NCI-H510A (cell line): ENCODE results near the gene GGTLC1.

ENCODE experiments used
- DNase-seq: peaks from one replicate; lab custom pipeline; 2025; lab: John Stamatoyannopoulos, UW

The GGTLC1 gene

DNA sequence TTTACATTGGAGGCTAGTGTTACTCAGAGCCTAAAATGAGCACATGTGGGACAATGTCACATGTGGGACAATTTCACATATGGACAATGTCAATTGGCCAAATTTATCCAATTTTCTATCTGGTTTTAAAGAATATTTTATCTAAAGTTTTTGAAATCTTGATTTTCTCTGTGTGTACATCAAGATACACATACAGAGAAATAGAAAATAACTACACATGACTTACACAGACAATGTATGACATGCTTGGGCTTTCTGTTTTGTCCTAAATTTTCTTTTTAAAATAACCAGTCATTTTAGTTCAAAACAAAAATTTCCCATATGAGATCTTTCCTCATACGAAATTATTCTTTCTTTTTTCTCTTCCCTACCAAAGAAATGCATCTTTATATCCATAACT is 24.6 kb downstream of the GGTLC1 start:
- no peak for DNase-seq

DNA sequence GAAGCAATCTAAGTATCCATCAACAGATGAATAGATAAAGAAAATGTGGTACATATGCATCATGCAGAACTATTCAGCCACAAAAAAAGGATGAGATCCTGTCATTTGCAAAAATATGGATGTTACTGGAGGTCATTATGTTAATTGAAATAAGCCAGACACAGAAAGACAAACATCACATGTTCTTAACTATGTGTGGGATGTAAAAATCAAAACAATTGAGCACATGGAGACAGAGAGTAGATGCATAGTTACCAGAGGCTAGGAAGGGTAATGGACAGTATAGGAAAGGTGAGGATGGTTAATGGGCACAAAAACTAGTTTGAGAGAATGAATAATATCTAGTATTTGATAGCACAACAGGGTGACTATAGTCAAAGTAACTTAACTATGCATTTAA is 26.3 kb downstream of the GGTLC1 start:
- no peak for DNase-seq

DNA sequence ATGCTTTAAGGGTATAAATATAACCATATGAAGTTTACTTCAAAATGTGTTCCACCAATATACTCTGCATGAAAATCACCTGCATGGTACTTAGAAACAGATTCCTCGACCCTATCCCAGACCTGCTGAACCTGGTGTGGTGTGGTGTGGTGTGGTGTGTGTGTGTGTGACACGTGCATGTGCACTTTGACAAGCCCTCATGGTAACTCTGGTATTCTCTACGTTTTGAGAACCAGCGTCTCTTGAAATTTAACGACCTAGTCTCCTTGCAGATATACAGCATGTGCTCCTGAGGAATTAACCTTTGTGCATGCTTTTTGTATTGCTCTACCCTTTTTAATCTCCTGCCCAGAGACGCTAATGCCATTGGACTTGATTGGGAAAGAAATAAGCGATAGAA is 29.5 kb downstream of the GGTLC1 start:
- no peak for DNase-seq

DNA sequence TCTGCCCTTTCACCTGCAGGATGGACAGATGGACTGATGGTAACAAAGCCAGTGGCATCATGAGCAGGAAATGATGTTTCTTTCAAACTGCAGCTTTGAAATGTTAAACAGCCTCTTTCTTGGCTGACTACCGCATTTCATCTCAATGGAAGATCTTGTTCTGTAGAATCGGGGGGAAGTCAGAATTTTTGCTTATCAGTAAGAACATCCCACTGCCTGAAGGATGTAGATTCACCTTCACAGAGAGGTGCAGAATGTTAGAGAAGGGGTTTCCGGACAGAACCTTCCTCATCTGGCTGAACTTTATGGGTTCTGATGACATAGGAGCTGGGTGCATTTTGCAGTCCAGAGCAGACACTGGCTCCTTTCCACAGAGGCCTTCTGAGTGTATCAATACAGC is 32.7 kb downstream of the GGTLC1 start:
- no peak for DNase-seq

DNA sequence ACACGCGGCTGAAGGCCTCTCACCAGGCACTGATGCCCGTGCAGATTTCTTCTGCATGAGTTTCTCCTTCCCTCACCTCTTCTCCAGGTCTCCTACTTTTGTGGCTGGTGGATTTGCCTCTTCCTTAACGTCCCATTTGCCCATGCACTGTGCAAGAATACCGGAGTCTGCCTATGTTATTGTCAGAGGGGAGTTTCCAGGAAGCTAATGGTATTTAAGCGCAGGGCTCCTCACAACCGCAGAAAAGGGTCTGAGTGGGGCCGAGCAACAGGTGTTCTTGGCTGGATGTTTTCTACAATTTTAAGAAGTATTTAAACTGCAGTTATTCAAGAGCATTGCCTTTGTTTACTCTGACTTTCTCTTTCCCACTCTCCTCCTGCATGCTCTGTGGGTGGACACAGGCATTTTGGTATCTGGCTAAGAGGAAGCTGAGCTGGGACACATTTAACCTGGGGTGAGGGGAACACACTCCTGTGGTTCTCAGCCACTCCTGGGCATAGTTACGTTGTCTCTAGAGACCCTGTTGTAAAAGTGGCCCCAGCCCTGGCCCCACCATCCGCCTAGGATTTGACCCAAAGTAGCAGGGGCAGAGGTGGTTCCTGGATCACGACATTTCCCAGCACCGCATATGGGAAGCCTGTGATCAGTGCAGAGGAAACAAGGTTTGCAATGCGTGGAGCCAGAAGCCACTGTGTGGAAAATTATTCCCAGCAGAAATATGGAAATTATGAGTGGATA is 34.4 kb downstream of the GGTLC1 start:
- no peak for DNase-seq

DNA sequence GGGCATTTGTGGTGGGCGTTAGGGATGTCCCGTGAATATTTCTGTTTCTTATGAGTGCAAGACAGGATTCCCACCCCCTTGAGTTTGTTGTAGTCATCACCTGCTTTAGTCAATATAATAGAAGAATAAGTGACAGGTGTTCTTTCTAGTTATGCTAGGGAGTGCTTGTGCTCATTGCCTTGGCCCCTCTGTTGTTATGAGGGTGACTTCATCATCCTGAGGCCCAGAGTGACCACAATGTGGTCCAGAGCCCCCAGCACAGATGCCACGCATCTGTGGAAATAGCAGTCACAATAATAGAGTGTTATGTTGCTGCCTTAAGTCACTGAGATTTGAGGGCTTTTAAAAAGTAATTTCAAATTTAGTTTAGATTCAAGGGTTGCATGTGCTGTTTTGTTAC is 42.4 kb downstream of the GGTLC1 start:
- no peak for DNase-seq

DNA sequence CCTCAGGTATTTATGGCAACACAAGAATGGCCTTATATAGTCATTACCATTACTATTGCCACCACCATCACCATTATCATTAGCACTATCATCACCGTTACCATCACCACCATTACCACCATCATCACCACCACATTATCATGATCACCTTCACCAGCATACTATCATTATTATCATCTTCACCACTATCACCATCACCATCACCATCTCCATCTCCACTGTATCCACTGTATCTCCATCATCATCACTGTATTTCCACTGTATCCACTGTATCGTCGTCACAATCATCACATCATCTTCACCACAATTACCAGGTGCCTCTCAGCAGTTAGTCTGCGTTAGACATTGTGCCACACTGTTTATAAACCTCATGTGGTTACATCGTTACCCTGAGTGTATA is 45.3 kb downstream of the GGTLC1 start:
- DNase-seq, result no peak

DNA sequence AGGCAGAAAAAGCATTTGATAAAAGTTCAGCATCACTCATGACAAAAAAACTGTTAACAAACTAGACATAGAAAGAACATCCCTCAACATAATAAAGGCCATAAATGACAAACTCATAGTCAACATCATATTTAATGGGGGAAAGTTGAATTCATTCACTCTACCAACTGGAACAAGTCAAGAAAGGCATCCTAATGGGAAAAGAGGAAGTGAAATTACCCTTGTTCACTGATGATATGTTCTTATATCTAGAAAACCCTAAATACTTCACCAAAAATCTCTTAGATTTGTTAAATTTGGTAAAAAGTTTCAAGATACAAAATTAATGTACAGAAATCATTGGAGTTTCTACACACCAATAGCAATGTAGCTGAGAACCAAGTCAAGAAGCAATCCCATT is 48.9 kb downstream of the GGTLC1 start:
- DNase-seq, result no peak

DNA sequence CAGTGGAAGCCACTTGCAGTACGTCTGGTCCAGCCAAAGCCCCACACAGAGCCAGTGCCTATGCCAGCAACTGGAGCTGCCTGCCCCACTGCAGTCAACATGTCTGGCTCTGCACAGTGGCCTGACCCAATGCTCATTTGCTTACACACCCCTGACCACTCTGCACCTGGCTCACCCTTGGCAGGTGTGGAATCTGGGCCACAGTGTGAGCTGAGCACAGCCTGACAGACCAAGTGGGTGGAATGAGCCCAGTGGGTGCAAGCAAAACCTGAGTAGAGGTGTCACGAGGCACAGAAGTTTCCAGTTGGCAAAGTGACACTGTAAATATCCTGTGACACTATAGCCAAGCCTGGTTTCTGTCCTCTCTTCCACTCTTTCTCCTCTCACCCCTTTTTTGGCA is 49.5 kb downstream of the GGTLC1 start:
- no peak for DNase-seq

DNA sequence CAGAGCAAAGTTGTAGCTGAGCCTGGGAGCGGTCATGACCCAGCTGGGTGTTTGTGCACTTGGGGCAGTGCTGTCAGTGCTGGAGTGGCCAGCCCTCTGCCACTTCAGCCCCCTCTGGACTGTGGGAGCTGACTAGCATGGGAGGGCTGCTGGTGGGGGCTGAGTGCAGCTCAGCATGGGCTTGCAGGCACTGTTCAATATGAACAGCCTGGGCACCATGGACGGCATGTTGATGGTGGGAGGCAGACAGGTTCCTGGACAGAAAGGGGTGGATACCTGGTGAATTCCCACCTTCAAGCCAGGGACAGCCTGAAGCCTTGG is 50.5 kb downstream of the GGTLC1 start:
- DNase-seq, result no peak

DNA sequence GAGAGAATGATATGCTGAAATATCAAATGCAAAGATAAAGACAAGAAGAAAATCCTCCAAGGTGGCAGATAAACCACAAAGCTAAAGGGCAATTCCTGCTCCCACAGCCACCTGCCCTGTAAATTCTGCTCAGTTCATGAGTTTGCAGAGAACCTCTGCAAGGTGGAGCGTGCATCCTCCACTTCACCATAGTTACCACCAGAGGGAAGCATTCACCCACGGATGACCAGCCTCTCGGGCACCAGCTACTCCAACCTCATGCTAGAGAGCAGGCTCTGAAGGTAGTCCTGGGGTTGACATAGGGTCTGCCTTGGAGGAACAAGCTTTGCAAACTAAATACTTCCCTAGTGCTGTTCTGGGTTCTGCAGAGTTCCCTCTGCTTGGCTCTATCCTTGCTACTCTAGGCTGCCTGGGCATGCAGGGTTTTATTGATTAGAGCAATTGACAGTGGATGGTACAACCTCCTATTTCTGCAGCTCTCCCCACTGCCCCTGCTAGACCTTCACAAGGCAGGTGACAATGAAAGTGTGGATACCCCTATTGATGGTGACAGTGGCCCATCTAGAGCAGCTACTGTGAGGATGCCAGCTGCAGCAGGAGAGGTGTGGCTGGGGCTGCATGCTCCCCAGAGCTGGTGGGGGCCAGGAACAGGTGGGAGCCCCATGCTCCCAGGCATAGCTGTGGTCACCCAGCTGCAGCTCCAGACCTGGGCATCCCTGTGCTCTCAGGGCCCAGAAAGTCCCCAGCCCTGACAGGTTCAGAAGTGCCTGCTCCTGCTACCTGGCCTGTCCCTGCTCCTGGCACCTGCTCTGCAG is 51.1 kb downstream of the GGTLC1 start:
- no peak for DNase-seq
